Keratinocyte (primary cell): ENCODE results near the gene USP49.
"Not testable (repeated sequence)": the region's sequence is repeated elsewhere in the genome, so short reads cannot be mapped to it uniquely, and the experiment has no call there.

Experiments used
- CTCF ChIP-seq, 3 experiments: IDR thresholded peaks in 1 of 3; conservative IDR thresholded peaks in 1 of 3; optimal IDR thresholded peaks in 1 of 3; 2 replicates in 2 of 3; 3 replicates in 1 of 3; pipeline versions ENCODE3 to v1.5.1; 2011; ENCODE audit warnings: low read length in 3 of 3, mild to moderate bottlenecking in 3 of 3, moderate library complexity in 2 of 3, control low read depth in 1 of 3, inconsistent platforms in 1 of 3; ENCODE audit not compliant: insufficient read depth in 2 of 3; ENCODE audit errors: extremely low read depth in 1 of 3
- EZH2 ChIP-seq: IDR thresholded peaks from one replicate; pipeline ENCODE4 v1.6.1; 2012; ENCODE audit warnings: inconsistent platforms, mild to moderate bottlenecking, low read length, moderate library complexity

GRCh38 chr6:41942882-41943281, 47.7 kb upstream of the USP49 start:
- not testable (repeated sequence) for TF ChIP-seq CTCF (optimal IDR thresholded peaks at IDR 0.05 in 1 of 3, IDR thresholded peaks at IDR 0.05 in 1 of 3, conservative IDR thresholded peaks at IDR 0.05 in 1 of 3; ENCODE audit: extremely low read depth in 1 of 3, insufficient read depth in 2 of 3, low read length in 3 of 3); EZH2
